Measurements from ENCODE around the gene KIF13A.
"Not testable (repeated sequence)": the region's sequence is repeated elsewhere in the genome, so short reads cannot be mapped to it uniquely, and the experiment has no call there.

DNA sequence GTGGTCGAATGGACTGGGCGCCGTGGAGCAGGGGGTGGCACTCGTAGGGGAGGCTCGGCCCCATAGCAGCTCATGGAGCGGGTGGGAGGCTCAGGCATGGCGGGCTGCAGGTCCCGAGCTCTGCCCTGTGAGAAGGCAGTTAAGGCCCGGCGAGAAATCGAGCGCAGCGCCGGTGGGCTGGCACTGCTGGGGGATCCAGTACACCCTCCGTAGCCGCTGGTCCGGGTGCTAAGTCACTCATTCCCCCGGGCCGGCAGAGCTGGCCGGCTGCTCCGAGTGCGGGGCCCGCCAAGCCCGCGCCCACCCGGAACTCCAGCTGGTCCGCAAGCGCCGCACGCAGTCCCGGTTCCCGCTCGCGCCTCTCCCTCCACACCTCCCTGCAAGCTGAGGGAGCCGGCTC lies 242.1 kb downstream of the KIF13A start:
- TF ChIP-seq, protein P1, sequence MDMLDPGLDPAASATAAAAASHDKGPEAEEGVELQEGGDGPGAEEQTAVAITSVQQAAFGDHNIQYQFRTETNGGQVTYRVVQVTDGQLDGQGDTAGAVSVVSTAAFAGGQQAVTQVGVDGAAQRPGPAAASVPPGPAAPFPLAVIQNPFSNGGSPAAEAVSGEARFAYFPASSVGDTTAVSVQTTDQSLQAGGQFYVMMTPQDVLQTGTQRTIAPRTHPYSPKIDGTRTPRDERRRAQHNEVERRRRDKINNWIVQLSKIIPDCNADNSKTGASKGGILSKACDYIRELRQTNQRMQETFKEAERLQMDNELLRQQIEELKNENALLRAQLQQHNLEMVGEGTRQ (IDR thresholded peaks at IDR 0.05; ENCODE audit: borderline replicate concordance, low read depth, low read length): not testable (repeated sequence)
- not testable (repeated sequence) for TF ChIP-seq BHLHE40 (IDR thresholded peaks at IDR 0.05; ENCODE audit: borderline replicate concordance in 1 of 2, low read depth in 2 of 2, low read length in 1 of 2); NFXL1 (IDR thresholded peaks at IDR 0.05; ENCODE audit: borderline replicate concordance)
- TF ChIP-seq, protein P2, sequence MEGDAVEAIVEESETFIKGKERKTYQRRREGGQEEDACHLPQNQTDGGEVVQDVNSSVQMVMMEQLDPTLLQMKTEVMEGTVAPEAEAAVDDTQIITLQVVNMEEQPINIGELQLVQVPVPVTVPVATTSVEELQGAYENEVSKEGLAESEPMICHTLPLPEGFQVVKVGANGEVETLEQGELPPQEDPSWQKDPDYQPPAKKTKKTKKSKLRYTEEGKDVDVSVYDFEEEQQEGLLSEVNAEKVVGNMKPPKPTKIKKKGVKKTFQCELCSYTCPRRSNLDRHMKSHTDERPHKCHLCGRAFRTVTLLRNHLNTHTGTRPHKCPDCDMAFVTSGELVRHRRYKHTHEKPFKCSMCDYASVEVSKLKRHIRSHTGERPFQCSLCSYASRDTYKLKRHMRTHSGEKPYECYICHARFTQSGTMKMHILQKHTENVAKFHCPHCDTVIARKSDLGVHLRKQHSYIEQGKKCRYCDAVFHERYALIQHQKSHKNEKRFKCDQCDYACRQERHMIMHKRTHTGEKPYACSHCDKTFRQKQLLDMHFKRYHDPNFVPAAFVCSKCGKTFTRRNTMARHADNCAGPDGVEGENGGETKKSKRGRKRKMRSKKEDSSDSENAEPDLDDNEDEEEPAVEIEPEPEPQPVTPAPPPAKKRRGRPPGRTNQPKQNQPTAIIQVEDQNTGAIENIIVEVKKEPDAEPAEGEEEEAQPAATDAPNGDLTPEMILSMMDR (IDR thresholded peaks at IDR 0.05 in 2 of 3, conservative IDR thresholded peaks at IDR 0.05 in 1 of 3; ENCODE audit: control insufficient read depth in 2 of 3, extremely low read depth in 1 of 3, insufficient read depth in 1 of 3, low read depth in 3 of 3, low read length in 3 of 3): not testable (repeated sequence)

All from GM12878 (cell line).